ENCODE results near the gene PRKG1. TPM values are rescaled to one million over a fixed set of nuclear protein-coding genes. Genes with fewer than 3 reads are reported as not detected.

The PRKG1 gene
- total and polyA plus RNA-seq, 12 donors: 3.8 to 48.1 (median 29.9) TPM

- intact Hi-C loops (cut with DNase I): no loop called here
- Histone ChIP-seq H3K27ac (no peak overlapping the region), H3K4me1 (no peaks in the 10 kb centered on the region), H3K27me3 (no peaks in the 10 kb centered on the region), H3K9me3 (peaks cover 0 to 7% (median 0%) of the 10 kb centered on the region in 11 donors), H3K36me3 (no peaks in the 10 kb centered on the region), H3K4me3 (no peak overlapping the region)
- DNase-seq: no peak
- no peak for TF ChIP-seq CTCF (IDR thresholded peaks at IDR 0.05)
- 91% methylated on average over 3 of the region's 3 CpGs for WGBS, 2 donors
- no peak for ATAC-seq
Observed at GRCh38 chr10:51767103-51767763, 692.9 kb downstream of the PRKG1 start.

- no peak for TF ChIP-seq CTCF (IDR thresholded peaks at IDR 0.05)
- no peak for ATAC-seq
Observed at GRCh38 chr10:51768886-51769465, 694.7 kb downstream of the PRKG1 start.

GRCh38 chr10:51770709-51771108, 696.4 kb downstream of the PRKG1 start:
- no peak overlapping the region for H3K27ac ChIP-seq
- ATAC-seq (peak in 1 of 8 donors; percentile 44), DNase-seq (no peak)
- no peaks in the 10 kb centered on the region for H3K36me3 ChIP-seq
- H3K4me1 ChIP-seq: no peaks in the 10 kb centered on the region
- intact Hi-C loops (cut with DNase I): no loop called here
- WGBS, 2 donors: 79 to 82% methylated on average over 2 of the region's 2 CpGs
- no peak overlapping the region for H3K4me3 ChIP-seq
- no peak for TF ChIP-seq CTCF (IDR thresholded peaks at IDR 0.05)
- no peaks in the 10 kb centered on the region for H3K27me3 ChIP-seq
- H3K9me3 ChIP-seq: peaks cover 0 to 7% (median 0%) of the 10 kb centered on the region in 11 donors

More at GRCh38 chr10:51768886-51769465, 694.7 kb downstream of the PRKG1 start:
- intact Hi-C loops (cut with DNase I): no loop called here
- no peaks in the 10 kb centered on the region for H3K4me1 ChIP-seq
- H3K36me3 ChIP-seq: no peaks in the 10 kb centered on the region
- H3K4me3 ChIP-seq: no peak overlapping the region
- no peak for DNase-seq
- H3K9me3 ChIP-seq: peaks cover 0 to 7% (median 0%) of the 10 kb centered on the region in 11 donors
- no peak overlapping the region for H3K27ac ChIP-seq
- no peaks in the 10 kb centered on the region for H3K27me3 ChIP-seq
- 72 to 80% methylated on average over 4 of the region's 4 CpGs for WGBS, 2 donors

GRCh38 chr10:51772387-51772786, 698.1 kb downstream of the PRKG1 start:
- ATAC-seq (no peak), DNase-seq (no peak)
- no peaks in the 10 kb centered on the region for H3K9me3 ChIP-seq
- no peaks in the 10 kb centered on the region for H3K4me1 ChIP-seq
- 73 to 82% methylated on average over 2 of the region's 2 CpGs for WGBS, 2 donors
- TF ChIP-seq CTCF (IDR thresholded peaks at IDR 0.05): no peak
- no peaks in the 10 kb centered on the region for H3K27me3 ChIP-seq
- no peak overlapping the region for H3K4me3 ChIP-seq
- no peak overlapping the region for H3K27ac ChIP-seq
- intact Hi-C loops (cut with DNase I): no loop called here
- H3K36me3 ChIP-seq: no peaks in the 10 kb centered on the region
